HepG2 (cell line): ENCODE data around the gene VSX1. TPM values are rescaled to one million over a fixed set of nuclear protein-coding genes. Genes with fewer than 3 reads are reported as not detected.

Experiments used
- ATAC-seq: fragments of 200-7000 bp; cut with Tn5 transposase; 3 replicates; pipeline ENCODE4 v1.9.1; 2020; ENCODE audit warnings: mild to moderate bottlenecking, moderate library complexity
- BruUV-seq: library from RNA; stranded (reverse); fragments of 400-500 nt; replicated peaks from 2 replicates; lab custom pipeline; 2021; lab: Mats Ljungman, UMichigan
- CTCF ChIA-PET: fragments of 300-600 bp; formaldehyde crosslinking; extraction: SDS; loops from one replicate; lab custom pipeline; 2021; ENCODE audit warnings: low total read pairs, inconsistent platforms, low intra/inter-chr PET ratio; lab: Yijun Ruan, JAX
- POLR2A ChIA-PET: fragments of 350-600 bp; sonication (Branson Sonifier 250); formaldehyde crosslinking; loops from one replicate; lab custom pipeline; 2020; ENCODE audit warnings: antibody characterized with exemption, inconsistent platforms; lab: Yijun Ruan, JAX
- DNase-seq: peaks from one replicate; pipeline ENCODE4 v3.0.0-alpha.2; 2015; ENCODE audit warnings: low spot score
- FAIRE-seq: peaks from 3 replicates; lab custom pipeline; 2011; peaks lifted over from hg19 to GRCh38; lab: Jason Lieb, UNC
- H2AFZ ChIP-seq: one replicate; pipeline ENCODE4 v1.6.1; 2011; ENCODE audit warnings: low read length, inconsistent platforms
- H3K27ac ChIP-seq: fragments of 300-600 bp; 3 replicates; pipeline ENCODE4 v1.8.0; 2011; ENCODE audit warnings: mixed run types, mild to moderate bottlenecking, mixed read lengths, low read length, inconsistent platforms; ENCODE audit not compliant: insufficient read depth; ENCODE audit errors: extremely low read length
- H3K27me3 ChIP-seq, 2 experiments: fragments of 200-600 bp in 1 of 2; 2 replicates in 1 of 2; 3 replicates in 1 of 2; pipeline versions ENCODE4 v1.6.0 to v1.8.0; 2011; ENCODE audit warnings: low read length in 2 of 2, mild to moderate bottlenecking in 2 of 2, moderate library complexity in 2 of 2, inconsistent platforms in 1 of 2; ENCODE audit not compliant: insufficient read depth in 2 of 2, control insufficient read depth in 1 of 2
- H3K36me3 ChIP-seq, 2 experiments: fragments of 200-600 bp in 1 of 2; replicated peaks in 1 of 2; 2 replicates in 1 of 2; 3 replicates in 1 of 2; pipeline versions ENCODE4 v1.5.1 to v1.8.0; 2011; ENCODE audit warnings: low read length in 2 of 2, inconsistent platforms in 1 of 2; ENCODE audit not compliant: insufficient read depth in 2 of 2, control insufficient read depth in 1 of 2
- H3K4me1 ChIP-seq: 2 replicates; pipeline ENCODE4 v1.5.1; 2012; ENCODE audit warnings: low read length, inconsistent platforms; ENCODE audit not compliant: insufficient read depth
- H3K4me2 ChIP-seq: 2 replicates; pipeline ENCODE4 v1.6.0; 2011; ENCODE audit warnings: low read depth, low read length, inconsistent platforms
- H3K4me3 ChIP-seq, 3 experiments: fragments of 200-600 bp in 1 of 3; sonication (generic), shearing (Covaris generic) in 1 of 3; replicated peaks in 1 of 3; 2 replicates each; pipeline ENCODE4 v1.5.1; 2011 to 2016; ENCODE audit warnings: low read length in 3 of 3, inconsistent platforms in 2 of 3, low read depth in 2 of 3, mild to moderate bottlenecking in 2 of 3, control low read depth in 1 of 3, mixed read lengths in 1 of 3; ENCODE audit not compliant: insufficient read depth in 1 of 3
- H3K79me2 ChIP-seq: one replicate; pipeline ENCODE4 v1.6.1; 2011; ENCODE audit warnings: low read length, inconsistent platforms; ENCODE audit not compliant: insufficient read depth
- H3K9ac ChIP-seq: 2 replicates; pipeline ENCODE4 v1.6.0; 2011; ENCODE audit warnings: mild to moderate bottlenecking, low read depth, low read length, inconsistent platforms; ENCODE audit not compliant: insufficient read depth
- H3K9me3 ChIP-seq: 2 replicates; pipeline ENCODE4 v1.5.1; 2012; ENCODE audit warnings: mild to moderate bottlenecking, low read length
- H4K20me1 ChIP-seq: 2 replicates; pipeline ENCODE4 v1.6.0; 2011; ENCODE audit warnings: inconsistent platforms, mild to moderate bottlenecking, low read length, moderate library complexity; ENCODE audit not compliant: insufficient read depth
- CBX2 ChIP-seq, 2 experiments: fragments of 200-600 bp in 1 of 2; sonication (generic); formaldehyde crosslinking in 1 of 2; IDR thresholded peaks; 2 replicates each; pipeline versions ENCODE4 v1.7.0 to v1.8.1; 2018 to 2022; ENCODE audit warnings: low read depth in 2 of 2, low read length in 1 of 2, mild to moderate bottlenecking in 1 of 2, missing genetic modification reagents in 1 of 2
- EEA1 ChIP-seq: sonication (generic); formaldehyde crosslinking; IDR thresholded peaks from 2 replicates; pipeline ENCODE4 v1.5.1; 2020; ENCODE audit warnings: mild to moderate bottlenecking, missing genetic modification reagents, borderline replicate concordance
- HDAC6 ChIP-seq: fragments of 200-600 bp; sonication (generic); IDR thresholded peaks from 2 replicates; pipeline ENCODE4 v1.7.0; 2017; ENCODE audit warnings: mild to moderate bottlenecking, antibody characterized with exemption, low read length, low read depth
- NFE2 ChIP-seq: sonication (generic); formaldehyde crosslinking; IDR thresholded peaks from 2 replicates; pipeline ENCODE4 v1.4.0; 2020; ENCODE audit warnings: missing genetic modification reagents
- RARG ChIP-seq: sonication (generic); formaldehyde crosslinking; IDR thresholded peaks from 2 replicates; pipeline ENCODE4 v1.4.0; 2020; ENCODE audit warnings: low read depth, mild to moderate bottlenecking, missing genetic modification reagents
- SRSF9 ChIP-seq: fragments of 200-400 bp; formaldehyde crosslinking; IDR thresholded peaks from 2 replicates; pipeline ENCODE4 v1.6.1; 2018; ENCODE audit warnings: borderline replicate concordance, mild to moderate bottlenecking, low read depth, low read length; ENCODE audit not compliant: insufficient read depth, poor library complexity, severe bottlenecking
- ZFYVE20 ChIP-seq: sonication (generic); formaldehyde crosslinking; IDR thresholded peaks from 2 replicates; pipeline ENCODE4 v1.8.0; 2023; ENCODE audit warnings: low read depth, mild to moderate bottlenecking, moderate library complexity, missing genetic modification reagents, borderline replicate concordance
- ZMAT3 ChIP-seq: sonication (generic); formaldehyde crosslinking; conservative IDR thresholded peaks from 2 replicates; pipeline ENCODE4 v1.7.0; 2021; ENCODE audit warnings: missing genetic modification reagents
- ZNF143 ChIP-seq: sonication (generic); formaldehyde crosslinking; IDR thresholded peaks from 2 replicates; pipeline ENCODE4 v1.4.0; 2020; ENCODE audit warnings: missing genetic modification reagents
- ZNF629 ChIP-seq: sonication (generic); formaldehyde crosslinking; conservative IDR thresholded peaks from 2 replicates; pipeline ENCODE4 v1.5.0; 2020; ENCODE audit warnings: missing genetic modification reagents
- ZNF652 ChIP-seq: IDR thresholded peaks from 2 replicates; pipeline ENCODE4 v1.6.1; 2016; ENCODE audit warnings: low read depth, borderline replicate concordance
- WGBS: methylation state at CpG from one replicate; pipeline ENCODE4 v1.1.6; 2017; ENCODE audit warnings: low lambda C conversion rate; 5-methylcytosine and 5-hydroxymethylcytosine counted together
- in situ Hi-C: cut with HindIII; loops from 2 replicates; pipeline ENCODE4 v1.10.0; 2017; ENCODE audit warnings: low pct_unique_long_range_greater_than_20kb; ENCODE audit not compliant: extremely low pct_ligation_motif_present
- intact Hi-C: fragments of 100-400 bp; cut with micrococcal nuclease; formaldehyde crosslinking; loops from one replicate; pipeline ENCODE4 v1.10.0; 2022; ENCODE audit not compliant: unreplicated experiment
- polyA plus RNA-seq, 8 experiments: library from polyadenylated mRNA; depleted of rRNA in 3 of 8; stranded (reverse) in 7 of 8; unstranded in 1 of 8; fragments of >200 nt; fragmentation: Illumina TruSeq in 4 of 8; extraction: Trizol in 4 of 8; gene quantifications; 2 replicates each; pipeline versions ENCODE4 v1.2.1 to v1.2.3, GENCODE V29; 2011 to 2016; ENCODE audit warnings: low read depth in 4 of 8, missing spikeins in 1 of 8, mixed read lengths in 1 of 8; ENCODE audit not compliant: insufficient read depth in 1 of 8
- total RNA-seq, 5 experiments: library from RNA; depleted of rRNA; stranded (reverse); fragments of >200 nt; fragmentation: Illumina TruSeq; extraction: Trizol; gene quantifications; 2 replicates each; pipeline ENCODE4 v1.2.3, GENCODE V29; 2016; ENCODE audit warnings: low read depth in 1 of 5
- TF ChIP-seq, protein P1 (sequence below): sonication (generic); formaldehyde crosslinking; IDR thresholded peaks from 2 replicates; pipeline ENCODE4 v1.8.0; 2022; ENCODE audit warnings: missing genetic modification reagents, mild to moderate bottlenecking, moderate library complexity, borderline replicate concordance
- TF ChIP-seq, protein P2 (sequence below): sonication (generic); formaldehyde crosslinking; IDR thresholded peaks from 2 replicates; pipeline ENCODE4 v1.4.0; 2020; ENCODE audit warnings: missing genetic modification reagents
- TF ChIP-seq, protein P3 (sequence below): sonication (generic); formaldehyde crosslinking; conservative IDR thresholded peaks from 2 replicates; pipeline ENCODE4 v1.4.0; 2020; ENCODE audit warnings: missing genetic modification reagents

The VSX1 gene
- total and polyA plus RNA-seq, 2 of the 13 experiments (the other 11 are each of a cell fraction or from before 2014, with no cell fraction given) = 0.04 TPM; not detected in 1

DNA sequence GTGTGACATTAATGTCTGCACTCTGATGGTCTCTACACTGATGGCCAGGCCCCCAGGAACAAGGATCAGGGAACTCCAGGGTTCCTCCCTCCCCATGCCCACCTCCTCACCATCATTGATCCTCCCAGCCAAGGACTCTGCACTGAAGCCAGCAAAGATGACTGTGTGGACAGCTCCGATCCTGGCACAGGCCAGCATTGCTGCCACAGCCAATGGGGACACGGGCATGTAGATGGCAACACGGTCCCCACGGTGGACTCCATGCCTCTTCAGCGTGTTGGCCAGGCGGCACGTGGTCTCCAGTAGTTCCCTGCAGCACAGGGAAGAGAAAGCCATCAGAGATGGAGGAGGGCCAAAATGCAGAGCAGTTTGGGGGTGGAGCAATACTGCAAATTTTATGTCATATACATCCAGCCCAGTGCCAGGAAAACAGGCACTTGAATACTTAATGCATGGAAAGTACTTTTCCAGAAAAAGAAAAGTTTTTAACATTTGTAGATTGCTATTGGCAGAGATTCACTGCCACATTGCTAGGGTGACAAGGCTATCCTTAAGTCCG lies 51.2 kb downstream of the VSX1 start (continued):
- no peak for TF ChIP-seq ZNF143 (CRISPR knock-in tag)
- TF ChIP-seq, protein P1, sequence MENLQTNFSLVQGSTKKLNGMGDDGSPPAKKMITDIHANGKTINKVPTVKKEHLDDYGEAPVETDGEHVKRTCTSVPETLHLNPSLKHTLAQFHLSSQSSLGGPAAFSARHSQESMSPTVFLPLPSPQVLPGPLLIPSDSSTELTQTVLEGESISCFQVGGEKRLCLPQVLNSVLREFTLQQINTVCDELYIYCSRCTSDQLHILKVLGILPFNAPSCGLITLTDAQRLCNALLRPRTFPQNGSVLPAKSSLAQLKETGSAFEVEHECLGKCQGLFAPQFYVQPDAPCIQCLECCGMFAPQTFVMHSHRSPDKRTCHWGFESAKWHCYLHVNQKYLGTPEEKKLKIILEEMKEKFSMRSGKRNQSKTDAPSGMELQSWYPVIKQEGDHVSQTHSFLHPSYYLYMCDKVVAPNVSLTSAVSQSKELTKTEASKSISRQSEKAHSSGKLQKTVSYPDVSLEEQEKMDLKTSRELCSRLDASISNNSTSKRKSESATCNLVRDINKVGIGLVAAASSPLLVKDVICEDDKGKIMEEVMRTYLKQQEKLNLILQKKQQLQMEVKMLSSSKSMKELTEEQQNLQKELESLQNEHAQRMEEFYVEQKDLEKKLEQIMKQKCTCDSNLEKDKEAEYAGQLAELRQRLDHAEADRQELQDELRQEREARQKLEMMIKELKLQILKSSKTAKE (CRISPR knock-in tag) = peak; percentile 25; the same call in 1 of the 2 replicates

DNA sequence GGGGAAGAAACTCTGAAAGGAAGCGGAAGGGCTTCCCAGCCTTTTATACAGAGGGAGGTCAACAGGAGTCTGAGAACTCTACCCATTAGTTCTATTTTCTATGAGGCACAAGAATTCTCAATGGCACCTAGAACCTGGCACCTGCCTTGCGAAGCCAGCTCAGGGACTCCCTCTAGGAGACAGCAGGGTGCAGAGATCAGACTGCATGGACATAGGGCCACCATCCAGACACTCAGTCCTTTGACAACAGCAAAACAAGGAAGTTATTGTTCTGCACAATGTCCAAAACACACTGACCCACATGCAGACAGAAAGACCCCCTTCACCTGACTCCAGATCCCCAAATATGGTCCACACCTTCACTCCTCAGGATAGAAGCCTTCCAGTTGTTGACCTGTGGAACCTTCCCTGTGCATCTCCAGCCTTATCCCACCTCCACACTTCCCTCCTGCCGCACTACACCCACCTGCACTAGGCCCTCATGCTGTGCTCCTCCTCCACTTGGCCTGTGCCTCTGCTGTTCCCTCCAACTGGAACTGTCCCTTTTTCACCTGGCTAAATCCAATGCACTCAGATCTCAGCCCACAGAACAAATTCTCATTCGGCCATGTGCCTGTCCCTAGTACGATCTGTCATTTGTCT lies 51.8 kb downstream of the VSX1 start:
- Histone ChIP-seq H3K36me3 (no peaks in the 10 kb centered on the region), H3K9me3 (no peaks in the 10 kb centered on the region), H2AFZ (no peak overlapping the region), H4K20me1 (no peaks in the 10 kb centered on the region), H3K4me1 (peaks cover 49% of the 10 kb centered on the region), H3K79me2 (no peaks in the 10 kb centered on the region), H3K4me3 (no peak overlapping the region), H3K27me3 (no peaks in the 10 kb centered on the region), H3K27ac (peak overlapping the region; percentile 3), H3K4me2 (peak overlapping the region; percentile 12; the same call in 1 of the 2 replicates), H3K9ac (no peak overlapping the region)
- BruUV-seq = no TSS peak
- FAIRE-seq (peak; percentile 76), ATAC-seq (peak; percentile 55), DNase-seq (peak; percentile 53)
- ChIA-PET CTCF (no interaction called here), POLR2A (interaction anchor here (1.0 kb wide), 1 partner anchor 28 kb away, joined by 3 read pairs; the partner anchor contains the start of gene ACSS1)
- intact Hi-C loops (loop anchor here (5.0 kb wide), 1 partner anchor 37 kb away; no protein-coding TSS in a partner anchor), in situ Hi-C loops (no loop called here)
- 79% methylated on average over 5 of the region's 5 CpGs for WGBS
- TF ChIP-seq SRSF9 (no peak), NFE2 (CRISPR knock-in tag) (no peak), ZNF629 (CRISPR knock-in tag) (no peak), HDAC6 (no peak), EEA1 (CRISPR knock-in tag) (no peak), RARG (no peak), ZNF652 (CRISPR knock-in tag) (no peak), ZMAT3 (CRISPR knock-in tag) (no peak; the same call in 1 of the 2 replicates), CBX2 (IDR thresholded peaks at IDR 0.05; ENCODE audit: low read depth, low read length) (no peak), CBX2 (CRISPR knock-in tag; IDR thresholded peaks at IDR 0.05; ENCODE audit: low read depth) (no peak), ZFYVE20 (CRISPR knock-in tag) (no peak)
- TF ChIP-seq, protein P2, sequence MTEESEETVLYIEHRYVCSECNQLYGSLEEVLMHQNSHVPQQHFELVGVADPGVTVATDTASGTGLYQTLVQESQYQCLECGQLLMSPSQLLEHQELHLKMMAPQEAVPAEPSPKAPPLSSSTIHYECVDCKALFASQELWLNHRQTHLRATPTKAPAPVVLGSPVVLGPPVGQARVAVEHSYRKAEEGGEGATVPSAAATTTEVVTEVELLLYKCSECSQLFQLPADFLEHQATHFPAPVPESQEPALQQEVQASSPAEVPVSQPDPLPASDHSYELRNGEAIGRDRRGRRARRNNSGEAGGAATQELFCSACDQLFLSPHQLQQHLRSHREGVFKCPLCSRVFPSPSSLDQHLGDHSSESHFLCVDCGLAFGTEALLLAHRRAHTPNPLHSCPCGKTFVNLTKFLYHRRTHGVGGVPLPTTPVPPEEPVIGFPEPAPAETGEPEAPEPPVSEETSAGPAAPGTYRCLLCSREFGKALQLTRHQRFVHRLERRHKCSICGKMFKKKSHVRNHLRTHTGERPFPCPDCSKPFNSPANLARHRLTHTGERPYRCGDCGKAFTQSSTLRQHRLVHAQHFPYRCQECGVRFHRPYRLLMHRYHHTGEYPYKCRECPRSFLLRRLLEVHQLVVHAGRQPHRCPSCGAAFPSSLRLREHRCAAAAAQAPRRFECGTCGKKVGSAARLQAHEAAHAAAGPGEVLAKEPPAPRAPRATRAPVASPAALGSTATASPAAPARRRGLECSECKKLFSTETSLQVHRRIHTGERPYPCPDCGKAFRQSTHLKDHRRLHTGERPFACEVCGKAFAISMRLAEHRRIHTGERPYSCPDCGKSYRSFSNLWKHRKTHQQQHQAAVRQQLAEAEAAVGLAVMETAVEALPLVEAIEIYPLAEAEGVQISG (CRISPR knock-in tag) = no peak
- TF ChIP-seq, protein P3, sequence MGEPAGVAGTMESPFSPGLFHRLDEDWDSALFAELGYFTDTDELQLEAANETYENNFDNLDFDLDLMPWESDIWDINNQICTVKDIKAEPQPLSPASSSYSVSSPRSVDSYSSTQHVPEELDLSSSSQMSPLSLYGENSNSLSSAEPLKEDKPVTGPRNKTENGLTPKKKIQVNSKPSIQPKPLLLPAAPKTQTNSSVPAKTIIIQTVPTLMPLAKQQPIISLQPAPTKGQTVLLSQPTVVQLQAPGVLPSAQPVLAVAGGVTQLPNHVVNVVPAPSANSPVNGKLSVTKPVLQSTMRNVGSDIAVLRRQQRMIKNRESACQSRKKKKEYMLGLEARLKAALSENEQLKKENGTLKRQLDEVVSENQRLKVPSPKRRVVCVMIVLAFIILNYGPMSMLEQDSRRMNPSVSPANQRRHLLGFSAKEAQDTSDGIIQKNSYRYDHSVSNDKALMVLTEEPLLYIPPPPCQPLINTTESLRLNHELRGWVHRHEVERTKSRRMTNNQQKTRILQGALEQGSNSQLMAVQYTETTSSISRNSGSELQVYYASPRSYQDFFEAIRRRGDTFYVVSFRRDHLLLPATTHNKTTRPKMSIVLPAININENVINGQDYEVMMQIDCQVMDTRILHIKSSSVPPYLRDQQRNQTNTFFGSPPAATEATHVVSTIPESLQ = no peak
